Adrenal gland (tissue), 12 donors: ENCODE results near the gene SPATA6. TPM values are rescaled to one million over a fixed set of nuclear protein-coding genes. Genes with fewer than 3 reads are reported as not detected.

Experiments used
- DNase-seq, 7 donors: peaks; one replicate each; pipeline ENCODE4 v3.0.0-alpha.2; 2019 to 2020
- H3K27ac ChIP-seq, 5 donors: fragments of 200-600 bp; sonication (generic) in 4 of 5; 1 replicate in 3 of 5; 2 replicates in 2 of 5; pipeline versions ENCODE4 v1.5.1 to v1.8.0; 2016 to 2020; ENCODE audit warnings: mild to moderate bottlenecking in 1 of 5
- H3K27me3 ChIP-seq: fragments of 200-600 bp; 2 replicates; pipeline ENCODE4 v1.8.0; 2021
- H3K36me3 ChIP-seq, 2 donors: fragments of 200-600 bp; replicated peaks in 1 of 2; 1 replicate in 1 of 2; 2 replicates in 1 of 2; pipeline versions ENCODE4 v1.5.1 to v1.8.0; 2018 to 2022
- H3K4me1 ChIP-seq, 2 donors: fragments of 200-600 bp; replicated peaks in 1 of 2; 1 replicate in 1 of 2; 2 replicates in 1 of 2; pipeline versions ENCODE4 v1.5.1 to v1.8.0; 2018 to 2021
- H3K4me3 ChIP-seq, 4 donors: fragments of 200-600 bp; sonication (generic) in 3 of 4; one replicate each; pipeline ENCODE4 v1.5.1; 2016 to 2018
- H3K9me3 ChIP-seq, 3 donors: fragments of 200-600 bp; sonication (generic) in 1 of 3; replicated peaks in 1 of 3; 1 replicate in 2 of 3; 2 replicates in 1 of 3; pipeline versions ENCODE4 v1.5.1 to v1.8.0; 2016 to 2021
- POLR2A ChIP-seq, 2 donors: fragments of 450-650 bp; IDR thresholded peaks; one replicate each; pipeline ENCODE4 v1.6.1; 2017; ENCODE audit warnings: antibody characterized with exemption in 2 of 2, mild to moderate bottlenecking in 2 of 2, moderate library complexity in 1 of 2
- WGBS, 4 donors: extraction: QIAGEN DNeasy Blood & Tissue Kit in 2 of 4; methylation state at CpG; one replicate each; pipeline versions ENCODE4 v1.1.5 to v1.1.7; 2013 to 2017; 5-methylcytosine and 5-hydroxymethylcytosine counted together
- intact Hi-C, 2 donors: fragments of 100-400 bp; cut with DNase I; formaldehyde crosslinking; loops; one replicate each; pipeline versions ENCODE4 v1.14.1 to v1.15.0; 2022 to 2023
- polyA plus RNA-seq, 3 donors: library from polyadenylated mRNA; stranded (reverse); fragments of 200-250 nt in 2 of 3; fragments of 350-450 nt in 1 of 3; fragmentation: Illumina TruSeq in 1 of 3; extraction: RNeasy Lipid Tissue Mini Kit (QIAGEN cat#74804) in 1 of 3; gene quantifications; one replicate each; pipeline ENCODE4 v1.2.3, GENCODE V29; 2013 to 2014
- total RNA-seq, 9 donors: library from RNA; depleted of rRNA in 4 of 9; stranded (reverse); fragments of >200 nt in 4 of 9; fragments of 120-200 nt in 1 of 9; fragmentation: NEBNext Ultra II Directional in 1 of 9; extraction: Animal tissue kit (Norgen Biotek cat#: 25700) in 1 of 9; gene quantifications; one replicate each; pipeline versions ENCODE4 v1.1.0 to v1.2.4, GENCODE V29; 2013 to 2023
- TF ChIP-seq, protein P1 (sequence below), 6 experiments: fragments of 450-650 bp in 4 of 6; fragments of 200-600 bp in 2 of 6; sonication (generic) in 1 of 6; IDR thresholded peaks; 1 replicate in 5 of 6; 2 replicates in 1 of 6; pipeline versions ENCODE4 v1.5.1 to v1.8.0; 2016 to 2021; ENCODE audit warnings: antibody characterized with exemption in 6 of 6, mild to moderate bottlenecking in 2 of 6, moderate library complexity in 1 of 6
- donor health status: healthy with polysubstance abuse.
- donor health status: Bipolar disorder and iron deficiency.
- donor health status: DM: yes; HTN: yes; CAD: no.
- donor health status: DM: no; HTN: no; CAD: no.
- donor health status: DM: no; HTN: no; CAD: no.
- donor health status: DM: yes; HTN: yes; CAD: no.

Gene SPATA6
- total and polyA plus RNA-seq, 12 donors, result 7.3 to 54.3 (median 20.5) TPM

GRCh38 chr1:48470950-48471690 is 884 bp downstream of the SPATA6 start:
- no peak for TF ChIP-seq POLR2A (IDR thresholded peaks at IDR 0.05)
- TF ChIP-seq, protein P1, sequence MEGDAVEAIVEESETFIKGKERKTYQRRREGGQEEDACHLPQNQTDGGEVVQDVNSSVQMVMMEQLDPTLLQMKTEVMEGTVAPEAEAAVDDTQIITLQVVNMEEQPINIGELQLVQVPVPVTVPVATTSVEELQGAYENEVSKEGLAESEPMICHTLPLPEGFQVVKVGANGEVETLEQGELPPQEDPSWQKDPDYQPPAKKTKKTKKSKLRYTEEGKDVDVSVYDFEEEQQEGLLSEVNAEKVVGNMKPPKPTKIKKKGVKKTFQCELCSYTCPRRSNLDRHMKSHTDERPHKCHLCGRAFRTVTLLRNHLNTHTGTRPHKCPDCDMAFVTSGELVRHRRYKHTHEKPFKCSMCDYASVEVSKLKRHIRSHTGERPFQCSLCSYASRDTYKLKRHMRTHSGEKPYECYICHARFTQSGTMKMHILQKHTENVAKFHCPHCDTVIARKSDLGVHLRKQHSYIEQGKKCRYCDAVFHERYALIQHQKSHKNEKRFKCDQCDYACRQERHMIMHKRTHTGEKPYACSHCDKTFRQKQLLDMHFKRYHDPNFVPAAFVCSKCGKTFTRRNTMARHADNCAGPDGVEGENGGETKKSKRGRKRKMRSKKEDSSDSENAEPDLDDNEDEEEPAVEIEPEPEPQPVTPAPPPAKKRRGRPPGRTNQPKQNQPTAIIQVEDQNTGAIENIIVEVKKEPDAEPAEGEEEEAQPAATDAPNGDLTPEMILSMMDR (IDR thresholded peaks at IDR 0.05), result no peak
- Histone ChIP-seq H3K27me3 (no peaks in the 10 kb centered on the region), H3K36me3 (no peaks in the 10 kb centered on the region), H3K4me1 (peaks cover 17 to 46% of the 10 kb centered on the region in 2 donors), H3K9me3 (no peaks in the 10 kb centered on the region), H3K4me3 (peak overlapping the region; percentile 16 to 92 (median 65)), H3K27ac (peak overlapping the region; percentile 65 to 94 (median 80))
- peak in 2 of 7 donors; percentile 17 to 51 for DNase-seq
- intact Hi-C loops, result no loop called here
- 12 to 15% (median 14%) methylated on average over 17 of the region's 17 CpGs for WGBS, 4 donors

GRCh38 chr1:48470481-48470855 is 1.5 kb downstream of the SPATA6 start:
- peak overlapping the region in 2 of 4 donors; percentile 81 to 92 for H3K4me3 ChIP-seq
- H3K36me3 ChIP-seq, result no peaks in the 10 kb centered on the region
- peak; percentile 46 to 79 (median 60) for DNase-seq
- WGBS, 4 donors, result 4 to 8% (median 6%) methylated on average over 6 of the region's 6 CpGs
- peaks cover 17 to 47% of the 10 kb centered on the region in 2 donors for H3K4me1 ChIP-seq
- H3K9me3 ChIP-seq, result no peaks in the 10 kb centered on the region
- H3K27ac ChIP-seq, result peak overlapping the region; percentile 65 to 94 (median 80)
- H3K27me3 ChIP-seq, result no peaks in the 10 kb centered on the region
- intact Hi-C loops, result no loop called here
- no peak for TF ChIP-seq POLR2A (IDR thresholded peaks at IDR 0.05)
- TF ChIP-seq, protein P1 (IDR thresholded peaks at IDR 0.05), result no peak

DNA sequence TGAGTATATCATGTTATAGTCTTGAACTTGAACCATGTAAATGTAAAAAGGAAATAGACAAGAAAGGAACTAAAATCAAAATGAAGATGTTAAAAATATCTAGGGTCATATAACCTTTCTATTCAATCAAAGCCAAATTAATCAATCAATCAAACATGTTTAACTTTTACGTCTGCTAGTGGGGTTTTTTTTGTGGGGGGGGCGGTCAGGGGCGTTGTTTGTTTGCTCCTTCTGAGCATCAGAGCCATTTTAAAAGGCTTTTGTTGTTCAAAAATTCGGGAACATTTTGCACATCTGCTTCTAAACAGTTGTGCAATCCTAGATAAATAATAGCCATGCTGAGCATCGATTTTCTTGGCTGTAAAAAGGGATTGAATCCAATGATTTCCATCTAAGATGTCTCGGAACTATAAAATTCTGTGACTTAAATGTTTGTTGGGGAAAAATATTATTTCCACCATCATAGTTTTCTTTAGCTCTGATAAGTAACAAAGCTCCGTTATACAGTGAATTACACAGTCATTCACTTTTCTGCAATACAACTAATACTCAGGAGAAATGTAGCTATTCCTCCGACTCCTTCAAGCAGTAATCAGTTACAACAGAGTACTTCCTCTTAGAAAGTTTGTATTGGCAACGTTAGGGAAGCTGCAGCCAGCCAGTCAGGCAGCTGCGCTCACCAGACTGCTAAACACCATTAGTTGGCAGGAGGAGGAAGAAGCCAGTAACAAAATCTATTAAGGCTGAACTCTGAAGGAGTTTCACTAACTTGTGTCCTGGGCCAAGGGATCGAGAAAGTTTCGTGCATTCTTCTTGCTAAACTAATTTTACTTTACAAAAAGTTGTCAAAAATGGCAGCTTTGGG is 2.2 kb downstream of the SPATA6 start:
- peak overlapping the region; percentile 65 to 94 (median 80) for H3K27ac ChIP-seq
- TF ChIP-seq, protein P1 (IDR thresholded peaks at IDR 0.05), result no peak
- peak in 1 of 2 donors; percentile 63 for TF ChIP-seq POLR2A (IDR thresholded peaks at IDR 0.05)
- 7 to 10% (median 8%) methylated on average over 12 of the region's 12 CpGs for WGBS, 4 donors
- H3K4me1 ChIP-seq, result peaks cover 17 to 53% of the 10 kb centered on the region in 2 donors
- intact Hi-C loops, result no loop called here
- no peaks in the 10 kb centered on the region for H3K27me3 ChIP-seq
- H3K36me3 ChIP-seq, result no peaks in the 10 kb centered on the region
- DNase-seq, result peak; percentile 34 to 72 (median 59)
- H3K4me3 ChIP-seq, result peak overlapping the region in 1 of 4 donors; percentile 81
- no peaks in the 10 kb centered on the region for H3K9me3 ChIP-seq

DNA sequence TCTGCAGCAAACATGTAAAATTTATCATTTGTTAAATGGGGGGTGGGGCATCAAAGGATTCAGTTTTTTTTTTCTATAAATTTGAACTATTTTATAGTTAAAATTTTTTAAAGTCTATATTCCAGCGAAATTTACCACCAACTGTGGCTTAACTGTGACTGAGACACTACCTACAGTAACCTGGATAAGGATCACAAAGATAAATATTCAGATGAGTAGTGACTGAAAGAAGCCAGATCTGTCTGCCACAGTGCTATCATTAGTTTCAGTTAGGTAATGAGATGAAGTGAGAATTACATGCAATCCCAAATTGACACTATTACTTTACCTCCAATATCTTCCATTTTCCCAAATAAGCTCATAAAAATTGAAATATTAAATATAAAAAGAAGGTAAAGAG is 5.4 kb downstream of the SPATA6 start:
- Histone ChIP-seq H3K9me3 (no peaks in the 10 kb centered on the region), H3K4me3 (no peak overlapping the region), H3K4me1 (peaks cover 17 to 57% of the 10 kb centered on the region in 2 donors), H3K27me3 (no peaks in the 10 kb centered on the region), H3K36me3 (no peaks in the 10 kb centered on the region), H3K27ac (no peak overlapping the region)
- TF ChIP-seq, protein P1 (IDR thresholded peaks at IDR 0.05), result no peak
- TF ChIP-seq POLR2A (IDR thresholded peaks at IDR 0.05), result no peak
- 83 to 97% (median 90%) methylated on average over 1 of the region's 1 CpG for WGBS, 4 donors
- no peak for DNase-seq
- intact Hi-C loops, result no loop called here
